MM.1S (cell line): ENCODE results near the gene BAZ1A.

Experiments
- DNase-seq: peaks from one replicate; pipeline ENCODE4 v3.0.0-alpha.2; 2015
- H2AFZ ChIP-seq: fragments of 300-600 bp; sonication (generic); 2 replicates; pipeline ENCODE4 v1.6.0; 2016; ENCODE audit warnings: antibody characterized with exemption, low read length
- H3F3A ChIP-seq: fragments of 300-600 bp; sonication (generic); 2 replicates; pipeline ENCODE4 v1.6.1; 2016; ENCODE audit warnings: mild to moderate bottlenecking, antibody characterized with exemption, low read length, moderate library complexity, mixed read lengths; ENCODE audit not compliant: insufficient read depth
- H3K27ac ChIP-seq: fragments of 300-600 bp; sonication (generic); 2 replicates; pipeline ENCODE4 v1.5.1; 2016; ENCODE audit warnings: mild to moderate bottlenecking, low read length
- H3K27me3 ChIP-seq: fragments of 300-600 bp; sonication (generic); replicated peaks from 2 replicates; pipeline ENCODE4 v1.6.0; 2016; ENCODE audit warnings: low read length; ENCODE audit not compliant: insufficient read depth
- H3K36me3 ChIP-seq: fragments of 300-600 bp; sonication (generic); replicated peaks from 2 replicates; pipeline ENCODE4 v1.6.1; 2016; ENCODE audit warnings: mild to moderate bottlenecking, low read length, mixed read lengths; ENCODE audit not compliant: insufficient read depth
- H3K4me1 ChIP-seq: fragments of 300-600 bp; sonication (generic); 2 replicates; pipeline ENCODE4 v1.6.1; 2016; ENCODE audit warnings: low read length, mixed read lengths
- H3K4me2 ChIP-seq: fragments of 300-600 bp; sonication (generic); 2 replicates; pipeline ENCODE4 v1.6.0; 2016; ENCODE audit warnings: low read depth, low read length
- H3K4me3 ChIP-seq: fragments of 300-600 bp; sonication (generic); 2 replicates; pipeline ENCODE4 v1.5.1; 2016; ENCODE audit warnings: low read length, mixed read lengths
- H3K79me2 ChIP-seq: fragments of 300-600 bp; sonication (generic); 2 replicates; pipeline ENCODE4 v1.6.1; 2016; ENCODE audit warnings: mixed run types, low read length, mixed read lengths
- H3K9ac ChIP-seq: fragments of 300-600 bp; sonication (generic); 2 replicates; pipeline ENCODE4 v1.6.1; 2016; ENCODE audit warnings: low read length, mixed read lengths
- H3K9me2 ChIP-seq: fragments of 300-600 bp; sonication (generic); replicated peaks from 2 replicates; pipeline ENCODE4 v1.6.1; 2016; ENCODE audit warnings: mild to moderate bottlenecking, low read length, mixed read lengths; ENCODE audit not compliant: insufficient read depth
- H3K9me3 ChIP-seq: fragments of 300-600 bp; sonication (generic); replicated peaks from 2 replicates; pipeline ENCODE4 v1.6.1; 2016; ENCODE audit warnings: mild to moderate bottlenecking, low read length, mixed read lengths; ENCODE audit not compliant: insufficient read depth
- H4K20me1 ChIP-seq: fragments of 300-600 bp; sonication (generic); 2 replicates; pipeline ENCODE4 v1.6.1; 2016; ENCODE audit warnings: mild to moderate bottlenecking, low read length, moderate library complexity, mixed read lengths; ENCODE audit not compliant: insufficient read depth
- EZH2 ChIP-seq: fragments of 300-600 bp; sonication (generic); optimal IDR thresholded peaks from 2 replicates; pipeline ENCODE3; 2017; ENCODE audit warnings: low read depth, mild to moderate bottlenecking, antibody characterized with exemption, low read length, mixed read lengths
- EZH2phosphoT487 ChIP-seq: fragments of 300-600 bp; sonication (generic); IDR thresholded peaks from 2 replicates; pipeline ENCODE4 v1.6.1; 2018; ENCODE audit warnings: antibody characterized with exemption, low read length
- TF ChIP-seq, protein P1 (sequence below): fragments of 300-600 bp; sonication (generic); IDR thresholded peaks from 2 replicates; pipeline ENCODE4 v1.5.1; 2016; ENCODE audit warnings: antibody characterized with exemption, low read length, mixed read lengths

BAZ1A gene

DNA sequence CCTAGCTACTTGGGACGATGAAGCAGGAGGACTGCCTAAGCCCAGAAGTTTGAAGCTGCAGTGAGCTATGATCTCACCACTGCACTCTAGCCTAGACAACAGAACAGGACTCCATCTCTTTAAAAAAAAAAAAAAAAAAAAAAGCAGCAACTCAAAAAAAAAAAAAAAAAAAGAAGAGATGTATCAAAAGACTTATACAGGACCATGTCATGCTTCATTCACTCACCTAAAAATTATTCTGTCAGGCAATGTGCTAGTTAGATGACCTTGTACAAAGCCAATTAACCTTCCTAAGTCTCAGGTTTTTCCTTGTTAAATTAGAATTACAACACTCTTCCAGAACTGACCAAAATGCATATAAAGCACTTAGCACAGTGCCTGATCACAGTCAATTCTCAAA lies 50.9 kb downstream of the BAZ1A start:
- Histone ChIP-seq H3K9me2 (no peaks in the 10 kb centered on the region), H3K79me2 (no peaks in the 10 kb centered on the region), H3K27ac (no peak overlapping the region), H3K4me2 (no peak overlapping the region), H3K4me1 (no peaks in the 10 kb centered on the region), H3K27me3 (no peaks in the 10 kb centered on the region), H3K36me3 (no peaks in the 10 kb centered on the region), H4K20me1 (no peaks in the 10 kb centered on the region), H3K9me3 (no peaks in the 10 kb centered on the region), H3K4me3 (no peak overlapping the region), H3K9ac (no peak overlapping the region), H3F3A (no peaks in the 10 kb centered on the region), H2AFZ (no peak overlapping the region)
- TF ChIP-seq, protein P1, sequence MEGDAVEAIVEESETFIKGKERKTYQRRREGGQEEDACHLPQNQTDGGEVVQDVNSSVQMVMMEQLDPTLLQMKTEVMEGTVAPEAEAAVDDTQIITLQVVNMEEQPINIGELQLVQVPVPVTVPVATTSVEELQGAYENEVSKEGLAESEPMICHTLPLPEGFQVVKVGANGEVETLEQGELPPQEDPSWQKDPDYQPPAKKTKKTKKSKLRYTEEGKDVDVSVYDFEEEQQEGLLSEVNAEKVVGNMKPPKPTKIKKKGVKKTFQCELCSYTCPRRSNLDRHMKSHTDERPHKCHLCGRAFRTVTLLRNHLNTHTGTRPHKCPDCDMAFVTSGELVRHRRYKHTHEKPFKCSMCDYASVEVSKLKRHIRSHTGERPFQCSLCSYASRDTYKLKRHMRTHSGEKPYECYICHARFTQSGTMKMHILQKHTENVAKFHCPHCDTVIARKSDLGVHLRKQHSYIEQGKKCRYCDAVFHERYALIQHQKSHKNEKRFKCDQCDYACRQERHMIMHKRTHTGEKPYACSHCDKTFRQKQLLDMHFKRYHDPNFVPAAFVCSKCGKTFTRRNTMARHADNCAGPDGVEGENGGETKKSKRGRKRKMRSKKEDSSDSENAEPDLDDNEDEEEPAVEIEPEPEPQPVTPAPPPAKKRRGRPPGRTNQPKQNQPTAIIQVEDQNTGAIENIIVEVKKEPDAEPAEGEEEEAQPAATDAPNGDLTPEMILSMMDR, result no peak
- TF ChIP-seq EZH2, result no peak
- no peak for TF ChIP-seq EZH2phosphoT487
- no peak for DNase-seq

DNA sequence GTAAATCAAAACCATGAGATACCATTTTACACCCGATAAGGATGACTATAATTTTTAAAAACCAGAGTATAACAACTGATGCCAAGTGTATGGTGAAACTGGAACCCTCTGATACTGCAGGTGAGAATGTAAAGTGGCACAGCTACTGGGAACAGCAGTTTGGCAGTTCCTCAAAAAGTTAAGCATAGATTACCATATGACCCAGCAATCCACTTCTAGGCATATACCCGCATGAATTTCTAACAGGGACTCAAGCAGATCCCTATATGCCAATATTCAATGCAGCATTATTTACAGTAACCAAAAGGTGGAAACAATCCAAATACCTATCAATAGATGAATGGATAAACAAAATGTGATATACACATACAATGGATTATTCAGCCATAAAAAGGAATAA lies 57.4 kb downstream of the BAZ1A start:
- no peaks in the 10 kb centered on the region for H3K4me1 ChIP-seq
- H3K9me2 ChIP-seq, result no peaks in the 10 kb centered on the region
- no peak overlapping the region for H3K9ac ChIP-seq
- no peak overlapping the region for H3K4me3 ChIP-seq
- H3K36me3 ChIP-seq, result no peaks in the 10 kb centered on the region
- H3K27me3 ChIP-seq, result no peaks in the 10 kb centered on the region
- no peaks in the 10 kb centered on the region for H3F3A ChIP-seq
- TF ChIP-seq, protein P1, result no peak
- TF ChIP-seq EZH2 (no peak), EZH2phosphoT487 (no peak)
- no peak overlapping the region for H2AFZ ChIP-seq
- no peaks in the 10 kb centered on the region for H4K20me1 ChIP-seq
- H3K4me2 ChIP-seq, result no peak overlapping the region
- no peak overlapping the region for H3K27ac ChIP-seq
- no peak for DNase-seq
- no peaks in the 10 kb centered on the region for H3K9me3 ChIP-seq
- no peaks in the 10 kb centered on the region for H3K79me2 ChIP-seq

DNA sequence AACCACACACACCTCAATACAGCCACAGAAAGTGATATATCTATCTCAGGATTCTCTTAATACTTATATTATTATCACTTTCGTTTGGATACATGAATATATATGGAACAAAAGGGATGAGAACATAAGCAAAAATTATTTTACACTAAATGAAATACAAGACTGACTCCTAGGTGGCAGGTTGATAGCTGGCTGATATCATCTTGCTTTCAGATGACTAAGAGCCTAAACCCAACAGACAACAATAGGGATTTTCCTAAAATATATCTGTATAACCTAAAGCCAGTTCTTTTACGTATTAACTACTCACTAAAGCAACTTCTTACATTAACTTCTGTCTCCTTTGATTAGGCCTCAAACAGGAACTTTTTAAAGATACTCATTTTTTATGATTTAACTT lies 65.1 kb downstream of the BAZ1A start:
- Histone ChIP-seq H3K79me2 (no peaks in the 10 kb centered on the region), H3K4me1 (no peaks in the 10 kb centered on the region), H3K27ac (no peak overlapping the region), H3K4me2 (no peak overlapping the region), H3K36me3 (no peaks in the 10 kb centered on the region), H2AFZ (no peak overlapping the region), H3K9ac (no peak overlapping the region), H3K4me3 (no peak overlapping the region), H3K27me3 (no peaks in the 10 kb centered on the region), H4K20me1 (no peaks in the 10 kb centered on the region), H3F3A (no peaks in the 10 kb centered on the region), H3K9me3 (no peaks in the 10 kb centered on the region), H3K9me2 (no peaks in the 10 kb centered on the region)
- no peak for TF ChIP-seq EZH2
- TF ChIP-seq, protein P1, result no peak
- DNase-seq, result no peak
